ENCODE measurements around the gene RUNX2. TPM values are rescaled to one million over a fixed set of nuclear protein-coding genes. Genes with fewer than 3 reads are reported as not detected.

RUNX2 gene
- total and polyA plus RNA-seq, 10 of the 15 experiments (the other 5 are each of a cell fraction or from before 2014, with no cell fraction given) = 0.01 to 0.77 (median 0.15) TPM; not detected in 3

- intact Hi-C loops (cut with micrococcal nuclease; ENCODE audit: unreplicated experiment) = no loop called here
- no peaks in the 10 kb centered on the region for H3K79me2 ChIP-seq (ENCODE audit: control insufficient read depth, insufficient read depth, low read length)
- H3K27me3 ChIP-seq (replicated peaks in 1 of 2; ENCODE audit: control insufficient read depth in 2 of 2, insufficient read depth in 2 of 2, low read length in 1 of 2) = no peaks in the 10 kb centered on the region; a peak in 2 of 4 replicates
- H3K4me2 ChIP-seq (ENCODE audit: control insufficient read depth, insufficient read depth) = no peak overlapping the region
- FAIRE-seq = no peak
- TF ChIP-seq NR2F1 (conservative IDR thresholded peaks at IDR 0.05) = no peak
- no peak for TF ChIP-seq EGR1 (IDR thresholded peaks at IDR 0.05; ENCODE audit: borderline replicate concordance in 1 of 2, low read depth in 2 of 2, low read length in 2 of 2)
- no peak for TF ChIP-seq IRF5 (IDR thresholded peaks at IDR 0.05; ENCODE audit: borderline replicate concordance)
- TF ChIP-seq HDAC6 (IDR thresholded peaks at IDR 0.05; ENCODE audit: unreplicated experiment) = no peak
- no peak for TF ChIP-seq CHD4 (IDR thresholded peaks at IDR 0.05)
- no peak for TF ChIP-seq SRF (IDR thresholded peaks at IDR 0.05; ENCODE audit: low read depth in 2 of 2, low read length in 2 of 2)
- no peak for TF ChIP-seq IRF3 (IDR thresholded peaks at IDR 0.05)
- no peak for TF ChIP-seq NKRF (conservative IDR thresholded peaks at IDR 0.05)
- TF ChIP-seq ZNF592 (IDR thresholded peaks at IDR 0.05) = no peak
- no peak for TF ChIP-seq KAT2A (conservative IDR thresholded peaks at IDR 0.05; ENCODE audit: control insufficient read depth, low read depth, low read length)
- TF ChIP-seq POU2F2 (IDR thresholded peaks at IDR 0.05; ENCODE audit: borderline replicate concordance, low read depth, low read length) = no peak
- no peak for TF ChIP-seq NRF1 (conservative IDR thresholded peaks at IDR 0.05; ENCODE audit: low read depth, low read length)
- no peak for TF ChIP-seq TAF1 (IDR thresholded peaks at IDR 0.05; ENCODE audit: borderline replicate concordance, low read depth, low read length)
- TF ChIP-seq SREBF1 (IDR thresholded peaks at IDR 0.05; ENCODE audit: low read length) = no peak
- H3K9ac ChIP-seq (ENCODE audit: control insufficient read depth, insufficient read depth, low read length) = no peak overlapping the region
- no peak for DNase-seq (ENCODE audit: low read depth, low spot score)
- no peaks in the 10 kb centered on the region for H3K36me3 ChIP-seq (ENCODE audit: control insufficient read depth in 2 of 2, insufficient read depth in 2 of 2, low read length in 1 of 2)
- peaks cover 4% of the 10 kb centered on the region for H3K9me3 ChIP-seq (replicated peaks; ENCODE audit: control insufficient read depth, insufficient read depth, low read length)
- no peak for ATAC-seq
- no peak overlapping the region for H3K27ac ChIP-seq (ENCODE audit: control insufficient read depth, insufficient read depth)
- H3K4me3 ChIP-seq = no peak overlapping the region
- CTCF ChIA-PET = interaction anchor here (0.7 to 1.0 kb wide), 2 partner anchors 39 to 233 kb away, joined by 3 to 6 read pairs; no protein-coding TSS in a partner anchor
- 59% methylated on average over 11 of the region's 11 CpGs for WGBS (ENCODE audit: insufficient coverage, insufficient replicate concordance, low lambda C conversion rate, missing lambda C conversion rate)
- no peak overlapping the region for H2AFZ ChIP-seq (ENCODE audit: control insufficient read depth, low read depth, low read length)
- peaks cover 15% of the 10 kb centered on the region for H3K4me1 ChIP-seq (ENCODE audit: control insufficient read depth, insufficient read depth, low read length)
- H4K20me1 ChIP-seq (ENCODE audit: control insufficient read depth, insufficient read depth) = no peaks in the 10 kb centered on the region; the same call in 1 of the 2 replicates
- POLR2A ChIA-PET = no interaction called here
- SMC1A ChIA-PET (ENCODE audit: uncharacterized antibody, unreplicated experiment) = interaction anchor here (1.3 kb wide), 1 partner anchor 36 kb away, joined by 3 read pairs; no protein-coding TSS in a partner anchor
- RAD21 ChIA-PET (ENCODE audit: unreplicated experiment) = interaction anchor here (2.5 kb wide), 1 partner anchor 39 kb away, joined by 9 read pairs; no protein-coding TSS in a partner anchor
- BruUV-seq (replicated peaks) = no TSS peak
- in situ Hi-C loops (cut with MboI) = no loop called here
Observed at GRCh38 chr6:45675634-45676033, 347.5 kb downstream of the RUNX2 start.
